GM19452 (cell line): Measurements from ENCODE around the gene ATP6V0C.
"Not testable (repeated sequence)": the region's sequence is repeated elsewhere in the genome, so short reads cannot be mapped to it uniquely, and the experiment has no call there.

Source experiments
- ATAC-seq: cut with Tn5 transposase; IDR thresholded peaks from one replicate; pipeline ENCODE4 v1.9.1; 2021; ENCODE audit not compliant: unreplicated experiment

The ATP6V0C gene

DNA sequence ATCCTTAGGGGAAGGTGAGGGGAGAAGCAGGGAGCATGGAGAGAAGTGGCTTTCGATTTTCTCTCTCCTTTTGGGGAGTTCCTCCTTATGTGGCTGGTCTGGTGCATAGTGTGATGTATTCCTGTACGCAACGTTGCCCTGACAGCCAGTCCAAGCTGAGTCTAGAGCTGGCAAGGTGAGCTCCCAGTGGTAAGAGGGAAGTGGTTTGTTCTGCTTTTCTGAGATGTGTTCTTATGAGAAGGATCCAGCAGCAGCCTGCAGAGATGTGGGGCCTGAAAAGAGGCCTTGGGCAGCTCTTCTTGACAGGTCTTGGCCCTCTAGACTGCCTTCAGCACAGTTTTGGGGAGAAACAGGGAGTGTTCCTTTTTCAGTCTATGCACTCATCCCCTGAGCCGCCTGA lies 27.2 kb downstream of the ATP6V0C start:
- not testable (repeated sequence) for ATAC-seq

DNA sequence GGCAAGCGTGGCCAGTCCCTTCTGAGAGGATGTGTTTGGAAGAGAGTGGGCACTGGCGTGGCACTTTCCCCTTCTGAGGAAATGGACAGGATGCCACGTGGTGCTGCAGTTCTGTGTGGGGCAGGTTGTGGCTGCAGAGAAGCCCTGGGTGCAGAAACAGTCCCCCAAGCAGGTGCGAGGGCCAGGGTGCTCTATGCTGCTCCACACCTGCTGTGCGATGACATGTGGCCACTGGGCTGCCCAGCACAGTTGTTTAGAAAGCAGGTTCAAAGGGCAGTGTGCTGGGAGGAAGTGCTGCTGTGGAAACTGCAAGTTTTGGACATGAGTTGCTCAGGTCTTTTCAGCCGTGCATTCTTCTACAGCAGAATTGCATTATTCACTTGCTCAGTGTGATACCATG lies 27.7 kb downstream of the ATP6V0C start:
- ATAC-seq: not testable (repeated sequence)

DNA sequence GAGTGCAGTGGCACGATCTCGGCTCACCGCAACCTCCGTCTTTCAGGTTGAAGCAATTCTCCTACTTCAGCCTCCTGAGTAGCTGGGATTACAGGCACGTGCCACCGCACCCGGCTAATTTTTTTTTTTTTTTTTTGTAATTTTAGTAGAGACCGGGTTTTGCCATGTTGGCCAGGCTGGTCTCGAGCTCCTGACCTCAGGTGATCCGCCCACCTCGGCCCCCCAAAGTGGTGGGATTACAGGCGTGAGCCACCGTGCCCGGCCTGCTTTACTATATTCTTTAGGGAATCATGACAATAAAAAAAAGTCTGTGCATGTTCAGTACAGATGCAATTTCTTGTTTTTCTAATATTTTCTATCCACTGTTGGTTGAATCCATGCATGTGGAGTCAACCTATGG lies 30.0 kb downstream of the ATP6V0C start:
- ATAC-seq: not testable (repeated sequence)

DNA sequence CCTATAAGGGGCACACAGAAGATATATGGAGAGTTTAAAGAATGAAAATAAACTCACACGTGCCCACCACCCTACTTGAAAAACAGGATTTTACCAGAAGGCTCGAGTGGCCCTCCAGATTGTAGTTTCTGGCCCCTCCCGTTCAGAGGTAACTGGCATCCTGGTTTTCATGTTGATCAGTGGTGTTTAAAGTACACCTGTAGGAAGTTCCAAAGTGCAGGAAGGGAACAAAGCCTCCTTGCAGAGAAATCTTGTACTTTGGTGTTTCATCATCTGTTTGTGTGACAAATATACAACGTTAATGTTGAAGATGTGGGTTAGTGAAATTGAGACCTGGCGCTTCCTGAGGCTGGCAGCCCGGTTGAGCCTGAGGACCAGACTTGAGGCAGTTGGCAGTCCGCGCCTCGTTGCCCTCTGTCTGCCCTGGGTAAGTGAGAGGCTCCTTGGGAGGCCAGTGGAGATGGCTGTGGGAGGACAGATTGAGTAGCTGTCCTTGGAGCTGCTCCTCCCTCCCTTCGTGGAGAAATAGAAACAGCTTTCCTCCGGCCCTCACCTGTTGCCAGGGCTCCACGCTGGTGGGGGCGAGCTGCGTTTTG lies 36.6 kb downstream of the ATP6V0C start:
- not testable (repeated sequence) for ATAC-seq

DNA sequence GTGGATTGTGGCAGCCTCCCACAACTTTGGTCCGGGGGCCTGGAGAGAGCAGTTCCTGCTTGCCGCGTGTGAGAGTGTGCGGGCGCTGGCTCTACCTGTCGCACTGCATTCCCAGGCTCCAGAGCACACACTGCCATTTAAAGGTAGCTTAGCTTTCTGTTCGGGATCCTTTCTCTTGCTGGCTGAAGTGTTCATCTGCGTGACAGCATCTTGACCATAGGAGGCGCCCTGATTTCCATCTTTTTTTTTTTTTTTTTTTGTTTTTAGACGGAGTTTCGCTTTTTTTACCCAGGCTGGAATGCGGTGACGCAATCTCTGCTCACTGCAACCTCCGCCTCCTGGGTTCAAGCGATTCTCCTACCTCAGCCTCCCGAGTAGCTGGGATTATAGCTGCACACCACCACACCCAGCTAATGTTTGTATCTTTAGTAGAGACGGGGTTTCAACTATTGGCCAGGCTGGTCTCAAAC lies 37.7 kb downstream of the ATP6V0C start:
- ATAC-seq: not testable (repeated sequence)

DNA sequence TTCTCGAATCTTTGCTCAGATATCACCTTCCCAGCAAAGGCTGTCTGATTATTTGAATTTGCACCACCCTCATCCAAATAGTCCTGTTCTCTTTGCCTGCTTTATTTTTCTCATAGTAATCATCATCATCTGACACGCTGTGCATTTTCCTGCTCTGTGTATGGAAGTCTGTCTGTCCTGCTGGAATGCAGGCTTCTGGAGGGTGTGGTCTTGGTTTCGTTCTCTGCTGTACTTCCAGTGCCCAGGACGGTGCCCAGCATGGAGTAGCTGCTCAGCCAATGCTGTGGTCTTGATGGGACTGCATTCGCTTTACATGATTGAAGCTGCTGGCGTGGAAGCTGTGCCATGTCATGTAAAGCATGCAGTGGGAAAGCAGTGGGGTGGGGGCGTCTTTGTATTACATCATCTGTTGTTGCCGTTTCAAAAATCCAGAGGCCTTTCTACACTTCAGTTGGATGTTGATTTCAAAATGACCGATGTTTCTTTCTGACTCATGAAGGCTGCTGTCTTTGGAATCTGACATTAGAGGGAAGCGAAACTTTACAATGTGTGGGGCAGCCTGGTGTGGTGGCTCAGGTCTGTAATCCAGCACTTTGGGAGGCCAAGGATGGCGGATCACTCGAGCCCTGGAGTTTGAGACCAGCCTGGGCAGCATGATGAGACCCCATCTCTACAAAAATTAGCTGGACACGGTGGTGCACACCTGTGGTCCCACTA lies 41.1 kb downstream of the ATP6V0C start:
- ATAC-seq: not testable (repeated sequence)

DNA sequence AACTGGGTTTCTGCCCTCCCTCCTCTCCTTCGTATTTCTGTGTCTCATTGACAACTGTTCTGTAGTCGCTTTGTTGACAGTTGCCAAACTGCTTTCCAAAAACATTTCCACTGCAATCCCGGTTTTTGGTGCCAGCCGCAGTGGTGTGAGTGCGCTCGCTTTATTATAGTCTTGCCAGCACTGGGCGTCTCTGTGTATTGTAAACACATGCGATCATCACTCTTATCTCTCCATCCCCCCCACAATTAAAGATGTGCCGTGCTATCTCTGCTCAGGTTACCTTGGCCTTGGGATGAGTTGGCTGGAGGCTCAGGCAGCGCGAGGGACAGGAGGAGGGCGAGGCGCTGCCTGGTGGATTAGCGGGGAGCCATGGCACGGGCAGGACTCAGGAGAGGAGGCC lies 43.4 kb downstream of the ATP6V0C start:
- not testable (repeated sequence) for ATAC-seq

DNA sequence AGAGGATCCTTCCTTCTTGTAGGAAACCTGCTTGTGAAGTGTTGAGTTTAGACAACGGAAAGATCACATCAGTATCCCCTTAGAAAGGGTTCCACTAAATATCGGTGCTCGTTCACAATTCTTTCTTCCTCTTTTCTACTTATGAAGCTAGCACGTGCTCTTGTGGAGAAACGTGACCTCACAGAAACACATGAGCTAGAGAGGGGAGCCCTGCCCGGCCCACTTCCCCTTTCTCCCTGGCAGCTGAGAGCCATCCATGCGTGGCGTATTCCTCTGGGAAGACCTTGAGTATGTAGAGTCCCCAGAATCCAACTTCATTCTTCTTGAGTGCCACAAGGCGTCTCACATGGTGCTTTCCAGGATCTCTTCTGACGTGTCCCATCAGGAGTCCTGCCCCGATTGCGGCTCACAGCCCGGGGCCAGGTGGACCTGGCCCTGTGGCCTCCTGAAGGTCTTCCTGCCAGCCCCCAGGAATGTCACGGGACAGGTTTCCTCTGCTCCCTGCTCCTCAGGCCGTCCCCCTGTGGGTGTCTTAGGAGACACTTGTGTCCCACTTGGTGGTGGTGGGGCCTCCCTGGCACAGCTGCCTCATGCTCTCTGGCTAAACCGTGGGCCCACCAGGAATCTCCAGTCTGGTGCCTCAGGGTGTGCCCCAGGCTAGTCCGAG lies 46.5 kb downstream of the ATP6V0C start:
- ATAC-seq: peak; percentile 54

DNA sequence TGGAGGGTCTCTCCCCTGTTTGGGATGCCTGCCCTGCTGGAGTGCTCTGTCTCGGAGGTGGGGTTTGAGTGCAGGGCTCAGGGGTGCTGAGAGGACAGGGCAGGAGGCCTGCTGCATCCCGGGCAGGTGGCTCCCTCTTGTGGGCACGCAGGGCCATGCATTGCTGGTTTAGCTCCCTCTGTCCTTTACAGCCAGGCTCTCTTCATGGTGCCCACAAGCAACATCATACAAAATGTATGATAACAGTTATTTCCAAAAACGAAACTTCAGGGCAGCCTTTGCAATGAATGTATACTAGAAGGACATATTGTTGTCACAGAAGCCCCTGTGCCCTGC lies 47.0 kb downstream of the ATP6V0C start:
- peak; percentile 43 for ATAC-seq

DNA sequence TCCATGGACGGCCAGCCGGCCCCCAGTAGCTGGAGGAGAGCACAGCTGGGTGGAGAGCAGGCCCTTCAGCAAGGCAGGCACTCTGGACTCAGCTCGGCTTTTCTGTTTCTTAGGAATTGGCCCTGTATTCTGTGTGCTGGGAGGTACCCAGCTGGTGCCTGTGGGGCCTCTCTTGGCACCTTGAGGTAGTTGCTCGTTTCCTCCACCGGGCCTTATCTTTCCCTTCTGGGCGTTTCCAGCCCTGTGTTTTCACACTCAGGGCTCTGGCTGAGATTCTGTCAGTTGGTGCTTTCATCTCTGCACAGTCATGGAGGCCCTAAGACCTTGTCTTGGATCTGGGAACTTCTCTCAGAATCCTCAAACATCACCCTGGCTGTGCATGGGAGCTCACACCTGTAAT lies 53.8 kb downstream of the ATP6V0C start:
- not testable (repeated sequence) for ATAC-seq

DNA sequence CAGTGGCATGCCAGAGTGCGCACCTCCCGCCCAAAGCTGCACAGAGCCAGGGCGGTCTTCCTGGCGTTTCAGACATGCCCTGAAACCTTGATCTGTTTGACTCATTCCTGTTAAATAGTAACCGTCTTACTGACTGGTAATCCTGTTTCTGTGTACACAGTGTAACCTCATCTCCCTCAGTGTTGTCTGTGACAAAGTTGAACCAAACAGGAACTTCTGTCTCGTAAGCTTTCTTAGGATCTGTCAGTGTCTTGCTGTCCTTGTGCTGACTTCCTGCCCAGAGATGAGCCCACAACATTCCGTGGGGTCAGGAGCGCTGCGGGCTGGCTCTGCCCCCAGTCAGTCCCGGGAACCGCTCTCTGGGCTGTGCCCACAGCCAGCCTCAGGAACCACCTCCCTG lies 54.8 kb downstream of the ATP6V0C start:
- not testable (repeated sequence) for ATAC-seq
